Measurements from ENCODE around the gene MDFIC. TPM values are rescaled to one million over a fixed set of nuclear protein-coding genes. Genes with fewer than 3 reads are reported as not detected.
A peak's percentile ranks its signal among the peaks of the same experiment; 100 is the strongest.

Gene MDFIC
- total RNA-seq, 2 experiments from 2014 or later: 58.0 to 84.1 TPM

GRCh38 chr7:114997487-114998404 is 75.9 kb downstream of the MDFIC start:
- ATAC-seq: peak; percentile 64
- Mint-ChIP-seq H3K36me3 (peaks cover 56% of the 10 kb centered on the region), H3K27me3 (no peaks in the 10 kb centered on the region), H3K4me1 (peaks cover 36% of the 10 kb centered on the region), H3K27ac (peak overlapping the region; percentile 63), H3K9me3 (ENCODE audit: low read depth) (no peaks in the 10 kb centered on the region), H3K4me3 (peak overlapping the region; percentile 11)
- CTCF ChIA-PET: interaction anchor here (0.9 to 1.1 kb wide), 4 partner anchors 10 to 73 kb away, joined by 3 read pairs; no protein-coding TSS in a partner anchor
- no peak for DNase-seq

DNA sequence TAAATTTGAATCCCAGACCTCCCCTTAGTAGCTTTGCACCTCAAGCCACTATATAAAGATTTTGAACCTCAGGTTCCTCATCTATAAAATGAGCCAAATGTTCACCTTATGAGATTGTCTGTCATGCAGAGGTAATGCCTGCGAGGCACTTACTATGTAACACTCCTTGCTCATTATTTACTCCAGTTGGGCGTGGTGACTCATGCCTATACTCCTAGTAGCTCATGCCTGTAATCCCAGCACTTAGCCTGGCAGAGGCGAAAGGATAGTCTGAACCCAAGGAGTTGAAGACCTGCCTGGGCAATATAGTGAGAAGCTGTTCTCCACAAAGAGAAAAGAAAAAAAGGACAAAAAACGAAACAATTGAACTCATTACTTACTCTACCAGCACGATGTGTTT is 82.2 kb downstream of the MDFIC start:
- H3K9me3 Mint-ChIP-seq (ENCODE audit: low read depth): no peaks in the 10 kb centered on the region
- H3K4me1 Mint-ChIP-seq: peaks cover 50% of the 10 kb centered on the region
- no peaks in the 10 kb centered on the region for H3K27me3 Mint-ChIP-seq
- DNase-seq (no peak), ATAC-seq (no peak)
- H3K27ac Mint-ChIP-seq: no peak overlapping the region
- CTCF ChIA-PET: no interaction called here
- H3K36me3 Mint-ChIP-seq: peaks cover 48% of the 10 kb centered on the region
- H3K4me3 Mint-ChIP-seq: no peak overlapping the region

GRCh38 chr7:115005251-115005650 is 83.4 kb downstream of the MDFIC start:
- H3K27me3 Mint-ChIP-seq: no peaks in the 10 kb centered on the region
- peaks cover 61% of the 10 kb centered on the region for H3K4me1 Mint-ChIP-seq
- H3K9me3 Mint-ChIP-seq (ENCODE audit: low read depth): no peaks in the 10 kb centered on the region
- H3K36me3 Mint-ChIP-seq: peaks cover 48% of the 10 kb centered on the region
- no peak for ATAC-seq
- H3K4me3 Mint-ChIP-seq: no peak overlapping the region
- H3K27ac Mint-ChIP-seq: peak overlapping the region; percentile 24
- CTCF ChIA-PET: no interaction called here
- no peak for DNase-seq

DNA sequence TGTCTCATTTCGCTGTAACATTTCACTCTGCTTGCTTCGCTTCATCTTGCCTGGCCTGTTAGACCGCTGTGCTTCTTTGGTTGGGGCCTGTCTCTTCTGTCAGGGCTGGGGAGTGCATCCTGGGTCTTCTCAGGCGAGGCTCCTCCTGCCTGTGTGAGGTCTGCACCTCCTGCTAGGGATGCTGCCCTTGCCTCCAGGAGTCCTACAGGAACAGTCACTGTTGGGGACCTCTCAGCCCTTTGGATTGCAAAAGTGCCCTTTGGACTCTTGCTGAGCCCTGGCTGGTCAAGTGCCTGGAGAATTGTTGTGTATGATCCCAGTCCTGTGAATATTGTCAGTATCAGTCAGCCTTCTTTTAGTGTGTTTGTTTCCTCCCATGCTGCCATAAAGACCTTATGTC is 84.1 kb downstream of the MDFIC start:
- Mint-ChIP-seq H3K27me3 (no peaks in the 10 kb centered on the region), H3K36me3 (peaks cover 45% of the 10 kb centered on the region), H3K4me3 (no peak overlapping the region), H3K9me3 (ENCODE audit: low read depth) (no peaks in the 10 kb centered on the region), H3K27ac (peak overlapping the region; percentile 41), H3K4me1 (peaks cover 65% of the 10 kb centered on the region)
- DNase-seq (no peak), ATAC-seq (no peak)
- CTCF ChIA-PET: no interaction called here

DNA sequence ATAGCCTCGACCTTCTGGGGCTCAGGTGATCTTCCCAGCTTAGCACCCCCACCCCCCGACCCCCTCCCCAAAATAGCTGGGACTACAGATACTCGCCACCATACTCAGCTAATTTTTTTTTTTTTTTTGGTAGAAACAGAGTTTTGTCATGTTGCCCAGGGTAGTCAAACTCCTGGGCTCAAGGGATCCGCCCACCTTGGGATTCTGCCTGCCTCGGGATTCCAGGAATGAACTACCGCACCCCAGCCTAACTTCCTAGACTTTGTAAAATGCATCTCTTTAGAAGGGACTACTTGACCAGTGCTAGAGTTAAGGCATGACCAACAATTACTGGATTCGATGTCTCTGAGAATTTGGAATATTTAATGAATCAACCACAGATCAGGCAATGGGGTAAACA is 85.9 kb downstream of the MDFIC start:
- Mint-ChIP-seq H3K4me3 (peak overlapping the region; percentile 61), H3K4me1 (peaks cover 71% of the 10 kb centered on the region), H3K9me3 (ENCODE audit: low read depth) (no peaks in the 10 kb centered on the region), H3K27me3 (no peaks in the 10 kb centered on the region), H3K27ac (peak overlapping the region; percentile 93), H3K36me3 (peaks cover 50% of the 10 kb centered on the region)
- CTCF ChIA-PET: interaction anchor here (0.7 to 1.5 kb wide), 2 partner anchors 8 to 10 kb away, joined by 3 to 5 read pairs; no protein-coding TSS in a partner anchor
- DNase-seq (no peak), ATAC-seq (no peak)

GRCh38 chr7:115008465-115009114 is 86.7 kb downstream of the MDFIC start:
- no peaks in the 10 kb centered on the region for H3K9me3 Mint-ChIP-seq (ENCODE audit: low read depth)
- H3K36me3 Mint-ChIP-seq: peaks cover 49% of the 10 kb centered on the region
- ATAC-seq: peak; percentile 63
- peaks cover 66% of the 10 kb centered on the region for H3K4me1 Mint-ChIP-seq
- peak; percentile 53 for DNase-seq
- no peaks in the 10 kb centered on the region for H3K27me3 Mint-ChIP-seq
- CTCF ChIA-PET: interaction anchor here (1.0 to 1.5 kb wide), 5 partner anchors 9 to 143 kb away, joined by 3 to 7 read pairs (median 5); no protein-coding TSS in a partner anchor
- H3K27ac Mint-ChIP-seq: peak overlapping the region; percentile 93
- peak overlapping the region; percentile 61 for H3K4me3 Mint-ChIP-seq

DNA sequence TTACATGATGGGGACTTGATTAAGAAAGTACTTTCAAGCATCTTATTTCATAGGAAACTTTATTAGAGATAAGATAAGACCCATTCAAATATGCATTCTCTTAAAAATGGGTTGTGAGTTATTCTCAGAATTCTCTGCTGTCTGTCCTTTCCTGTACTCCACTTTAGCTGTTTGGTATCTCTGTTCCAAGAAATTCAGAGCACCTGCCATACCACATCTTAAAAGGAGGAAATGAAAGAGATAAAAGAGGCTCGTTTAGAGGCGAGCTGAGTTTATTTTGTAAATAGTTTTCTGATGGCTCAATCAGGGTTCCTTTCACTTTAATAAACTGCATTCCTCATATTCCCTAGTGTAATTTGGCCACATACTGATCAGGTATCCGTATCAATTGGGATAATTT is 87.2 kb downstream of the MDFIC start:
- Mint-ChIP-seq H3K9me3 (ENCODE audit: low read depth) (no peaks in the 10 kb centered on the region), H3K4me3 (peak overlapping the region; percentile 61), H3K27me3 (no peaks in the 10 kb centered on the region), H3K4me1 (peaks cover 71% of the 10 kb centered on the region), H3K36me3 (peaks cover 51% of the 10 kb centered on the region), H3K27ac (peak overlapping the region; percentile 93)
- no peak for DNase-seq
- peak; percentile 64 for ATAC-seq
- CTCF ChIA-PET: interaction anchor here (1.0 to 1.5 kb wide), 5 partner anchors 10 to 144 kb away, joined by 3 to 7 read pairs (median 5); no protein-coding TSS in a partner anchor

GRCh38 chr7:115009736-115010440 is 88.0 kb downstream of the MDFIC start:
- Mint-ChIP-seq H3K36me3 (peaks cover 51% of the 10 kb centered on the region), H3K4me1 (peaks cover 79% of the 10 kb centered on the region), H3K27ac (peak overlapping the region; percentile 93), H3K4me3 (peak overlapping the region; percentile 61), H3K9me3 (ENCODE audit: low read depth) (no peaks in the 10 kb centered on the region), H3K27me3 (no peaks in the 10 kb centered on the region)
- CTCF ChIA-PET: interaction anchor here (1.0 to 1.3 kb wide), 4 partner anchors 14 to 144 kb away, joined by 3 to 7 read pairs (median 4); no protein-coding TSS in a partner anchor
- peak; percentile 8 for ATAC-seq
- no peak for DNase-seq

- H3K27me3 Mint-ChIP-seq: no peaks in the 10 kb centered on the region
- no peak overlapping the region for H3K4me3 Mint-ChIP-seq
- H3K36me3 Mint-ChIP-seq: peaks cover 51% of the 10 kb centered on the region
- peak; percentile 24 for ATAC-seq
- H3K9me3 Mint-ChIP-seq (ENCODE audit: low read depth): no peaks in the 10 kb centered on the region
- peaks cover 79% of the 10 kb centered on the region for H3K4me1 Mint-ChIP-seq
- peak overlapping the region; percentile 77 for H3K27ac Mint-ChIP-seq
- CTCF ChIA-PET: no interaction called here
- no peak for DNase-seq
Measured at GRCh38 chr7:115010441-115010820, 88.5 kb downstream of the MDFIC start.

- no peak for DNase-seq
- Mint-ChIP-seq H3K27ac (peak overlapping the region; percentile 11), H3K36me3 (peaks cover 49% of the 10 kb centered on the region), H3K4me3 (no peak overlapping the region), H3K9me3 (ENCODE audit: low read depth) (peaks cover 2% of the 10 kb centered on the region), H3K4me1 (peaks cover 55% of the 10 kb centered on the region), H3K27me3 (no peaks in the 10 kb centered on the region)
- ATAC-seq: no peak
- CTCF ChIA-PET: no interaction called here
Measured at GRCh38 chr7:115013886-115014285, 92.0 kb downstream of the MDFIC start.

DNA sequence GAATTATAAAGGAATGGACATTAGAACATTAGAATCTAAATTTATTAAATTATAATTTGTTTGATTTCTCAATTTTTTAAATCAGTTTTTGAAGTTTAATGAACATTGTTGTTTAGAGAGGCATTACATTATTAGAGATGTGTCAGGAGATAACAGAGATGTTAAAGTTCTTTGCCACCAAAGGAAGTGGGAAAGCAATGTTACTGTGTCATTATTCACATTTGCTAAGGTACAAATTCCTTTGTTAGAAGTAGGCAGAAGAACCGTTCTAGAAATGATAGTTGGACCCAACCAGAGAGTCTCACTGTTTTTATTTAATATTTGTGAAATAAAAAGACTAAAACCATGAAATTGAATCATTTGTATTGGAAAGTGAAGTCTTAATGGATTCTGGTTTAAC is 92.9 kb downstream of the MDFIC start:
- ATAC-seq (no peak), DNase-seq (no peak)
- H3K9me3 Mint-ChIP-seq (ENCODE audit: low read depth): peaks cover 2% of the 10 kb centered on the region
- H3K27me3 Mint-ChIP-seq: no peaks in the 10 kb centered on the region
- no peak overlapping the region for H3K4me3 Mint-ChIP-seq
- H3K27ac Mint-ChIP-seq: no peak overlapping the region
- H3K4me1 Mint-ChIP-seq: peaks cover 46% of the 10 kb centered on the region
- peaks cover 51% of the 10 kb centered on the region for H3K36me3 Mint-ChIP-seq
- CTCF ChIA-PET: no interaction called here

DNA sequence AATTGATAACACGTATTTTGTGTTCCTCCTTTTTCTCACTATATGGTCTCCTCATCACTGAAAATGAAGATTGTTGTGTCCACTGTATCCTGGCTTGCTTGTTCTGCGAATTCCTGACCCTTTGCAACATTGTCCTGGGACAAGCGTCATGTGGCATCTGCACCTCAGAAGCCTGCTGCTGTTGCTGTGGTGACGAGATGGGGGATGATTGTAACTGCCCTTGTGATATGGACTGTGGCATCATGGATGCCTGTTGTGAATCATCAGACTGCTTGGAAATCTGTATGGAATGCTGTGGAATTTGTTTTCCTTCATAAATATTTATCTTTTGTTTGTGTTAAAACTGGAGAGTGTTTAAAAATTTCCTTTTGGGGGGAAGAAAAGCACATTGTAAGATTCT is 93.7 kb downstream of the MDFIC start:
- DNase-seq (no peak), ATAC-seq (no peak)
- Mint-ChIP-seq H3K4me3 (no peak overlapping the region), H3K27ac (no peak overlapping the region), H3K4me1 (peaks cover 41% of the 10 kb centered on the region), H3K9me3 (ENCODE audit: low read depth) (peaks cover 2% of the 10 kb centered on the region), H3K27me3 (no peaks in the 10 kb centered on the region), H3K36me3 (peaks cover 60% of the 10 kb centered on the region)
- CTCF ChIA-PET: no interaction called here

Data from activated CD8-positive, alpha-beta memory T cell treated with anti-CD3 and anti-CD28 coated beads, Interleukin-2, amount 10 ng/mL, durations not matched to agents 7 days and 5 days (primary cell).